Spleen (tissue), 7 donors: ENCODE results near the gene DUOXA2.

Experiments
- POLR2AphosphoS5 ChIP-seq, 3 donors: sonication (generic); formaldehyde crosslinking; IDR thresholded peaks; one replicate each; pipeline ENCODE4 v1.5.1; 2017; ENCODE audit warnings: antibody characterized with exemption in 3 of 3
- TF ChIP-seq, protein P1 (sequence below), 11 experiments: fragments of 200-600 bp in 7 of 11; fragments of 450-650 bp in 4 of 11; sonication (generic) in 4 of 11; IDR thresholded peaks in 8 of 11; conservative IDR thresholded peaks in 3 of 11; 1 replicate in 7 of 11; 2 replicates in 4 of 11; pipeline versions ENCODE4 v1.4.0 to v1.8.0; 2016 to 2021; ENCODE audit warnings: antibody characterized with exemption in 11 of 11, inconsistent platforms in 4 of 11, mild to moderate bottlenecking in 1 of 11
- donor health status: DM: no; HTN: no; CAD: no; lungs with moderate emphysema.
- donor health status: DM: no; HTN: no; CAD: no.
- donor health status: DM: no; HTN: no; CAD: no.

- TF ChIP-seq, protein P1, sequence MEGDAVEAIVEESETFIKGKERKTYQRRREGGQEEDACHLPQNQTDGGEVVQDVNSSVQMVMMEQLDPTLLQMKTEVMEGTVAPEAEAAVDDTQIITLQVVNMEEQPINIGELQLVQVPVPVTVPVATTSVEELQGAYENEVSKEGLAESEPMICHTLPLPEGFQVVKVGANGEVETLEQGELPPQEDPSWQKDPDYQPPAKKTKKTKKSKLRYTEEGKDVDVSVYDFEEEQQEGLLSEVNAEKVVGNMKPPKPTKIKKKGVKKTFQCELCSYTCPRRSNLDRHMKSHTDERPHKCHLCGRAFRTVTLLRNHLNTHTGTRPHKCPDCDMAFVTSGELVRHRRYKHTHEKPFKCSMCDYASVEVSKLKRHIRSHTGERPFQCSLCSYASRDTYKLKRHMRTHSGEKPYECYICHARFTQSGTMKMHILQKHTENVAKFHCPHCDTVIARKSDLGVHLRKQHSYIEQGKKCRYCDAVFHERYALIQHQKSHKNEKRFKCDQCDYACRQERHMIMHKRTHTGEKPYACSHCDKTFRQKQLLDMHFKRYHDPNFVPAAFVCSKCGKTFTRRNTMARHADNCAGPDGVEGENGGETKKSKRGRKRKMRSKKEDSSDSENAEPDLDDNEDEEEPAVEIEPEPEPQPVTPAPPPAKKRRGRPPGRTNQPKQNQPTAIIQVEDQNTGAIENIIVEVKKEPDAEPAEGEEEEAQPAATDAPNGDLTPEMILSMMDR (IDR thresholded peaks at IDR 0.05 in 8 of 11, conservative IDR thresholded peaks at IDR 0.05 in 3 of 11), result no peak
- no peak for TF ChIP-seq POLR2AphosphoS5 (IDR thresholded peaks at IDR 0.05)
These were observed 33.5 kb downstream of the DUOXA2 start for GRCh38 chr15:45147606-45148005.
